Measurements from ENCODE around the gene KRT78.
"Not testable (repeated sequence)": the region's sequence is repeated elsewhere in the genome, so short reads cannot be mapped to it uniquely, and the experiment has no call there.

Gene KRT78

GRCh38 chr12:52871291-52872039 lies 22.7 kb upstream of the KRT78 start:
- DNase-seq: no peak

- peak; percentile 74 for DNase-seq
Observed at GRCh38 chr12:52870361-52871290, 21.8 kb upstream of the KRT78 start.

- DNase-seq: peak; percentile 9
Observed at GRCh38 chr12:52867642-52868041, 18.8 kb upstream of the KRT78 start.

GRCh38 chr12:52867152-52867551 lies 18.4 kb upstream of the KRT78 start:
- DNase-seq: no peak

GRCh38 chr12:52865090-52865944 lies 16.5 kb upstream of the KRT78 start:
- DNase-seq: peak; percentile 15

GRCh38 chr12:52862023-52862422 lies 13.2 kb upstream of the KRT78 start:
- no peak for DNase-seq

- no peak for DNase-seq
Observed at GRCh38 chr12:52861511-52861910, 12.7 kb upstream of the KRT78 start.

- DNase-seq: no peak
Observed at GRCh38 chr12:52860102-52860823, 11.5 kb upstream of the KRT78 start.

GRCh38 chr12:52857500-52857899 lies 8.7 kb upstream of the KRT78 start:
- no peak for DNase-seq

GRCh38 chr12:52856787-52857186 lies 8.0 kb upstream of the KRT78 start:
- no peak for DNase-seq

- not testable (repeated sequence) for DNase-seq
Observed at GRCh38 chr12:52856077-52856476, 7.3 kb upstream of the KRT78 start.

GRCh38 chr12:52851787-52852186 lies 3.0 kb upstream of the KRT78 start:
- no peak for DNase-seq

- DNase-seq: no peak
Observed at GRCh38 chr12:52850681-52851080, 1.9 kb upstream of the KRT78 start.

- DNase-seq: no peak
Observed at GRCh38 chr12:52849511-52849910, 717 bp upstream of the KRT78 start.

GRCh38 chr12:52847335-52848102 lies 1.3 kb downstream of the KRT78 start:
- DNase-seq: no peak

GRCh38 chr12:52846356-52846970 lies 2.3 kb downstream of the KRT78 start:
- no peak for DNase-seq

- DNase-seq: no peak
Observed at GRCh38 chr12:52845946-52846345, 2.8 kb downstream of the KRT78 start.

GRCh38 chr12:52844386-52844785 lies 4.4 kb downstream of the KRT78 start:
- no peak for DNase-seq

- no peak for DNase-seq
Observed at GRCh38 chr12:52839436-52840105, 9.2 kb downstream of the KRT78 start.
